Hepatocyte (in vitro differentiated cells): ENCODE measurements around the gene IRF2.

ENCODE experiments used
- EZH2 ChIP-seq: fragments of 200-600 bp; sonication (generic); IDR thresholded peaks from 2 replicates; pipeline ENCODE4 v1.6.1; 2016; ENCODE audit warnings: antibody characterized with exemption, mild to moderate bottlenecking, borderline replicate concordance
- EZH2phosphoT487 ChIP-seq: fragments of 200-600 bp; sonication (generic); IDR thresholded peaks from one replicate; pipeline ENCODE4 v1.6.1; 2018; ENCODE audit warnings: antibody characterized with exemption, mild to moderate bottlenecking, low read depth, moderate library complexity; ENCODE audit not compliant: unreplicated experiment, severe bottlenecking
- TF ChIP-seq, protein P1 (sequence below): fragments of 200-600 bp; sonication (generic); IDR thresholded peaks from 2 replicates; pipeline ENCODE4 v1.5.1; 2016; ENCODE audit warnings: antibody characterized with exemption, mild to moderate bottlenecking; ENCODE audit not compliant: poor library complexity

DNA sequence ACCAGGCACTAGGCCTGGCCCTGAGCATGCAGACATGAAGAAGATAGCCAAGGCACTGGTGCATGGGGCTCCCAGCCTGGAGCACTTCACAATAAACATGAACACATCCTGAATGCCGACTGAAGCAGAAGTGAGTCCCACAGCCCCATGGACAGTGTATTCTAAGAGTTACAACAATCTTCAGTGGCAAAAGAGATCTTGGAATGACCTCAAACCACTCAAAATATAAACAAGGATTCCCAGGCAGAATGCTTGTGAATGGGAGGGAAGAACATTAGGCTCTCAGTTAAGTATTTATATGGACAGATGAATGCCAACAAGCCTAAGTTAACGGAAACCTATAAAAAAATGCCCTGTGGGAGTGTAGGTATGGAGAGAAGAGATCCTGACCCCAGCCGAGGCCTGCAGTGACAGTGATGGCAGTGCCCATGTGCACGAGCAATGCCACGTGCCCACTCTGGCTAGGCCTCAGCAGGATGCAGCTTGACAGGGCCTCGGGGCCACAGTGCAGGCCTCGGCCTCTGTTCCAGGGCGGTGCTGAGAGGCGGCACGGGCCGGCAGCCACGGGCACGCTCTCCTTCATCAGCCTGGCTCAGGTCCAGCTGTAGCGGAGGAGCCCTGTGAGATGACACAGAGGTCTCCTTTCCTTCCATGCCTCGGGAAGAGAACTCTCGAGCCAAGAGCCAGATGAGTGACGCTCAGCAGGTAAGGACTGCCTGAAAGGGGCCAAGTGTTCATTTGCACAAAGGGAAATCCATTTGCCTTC lies 49.2 kb downstream of the IRF2 start:
- TF ChIP-seq, protein P1, sequence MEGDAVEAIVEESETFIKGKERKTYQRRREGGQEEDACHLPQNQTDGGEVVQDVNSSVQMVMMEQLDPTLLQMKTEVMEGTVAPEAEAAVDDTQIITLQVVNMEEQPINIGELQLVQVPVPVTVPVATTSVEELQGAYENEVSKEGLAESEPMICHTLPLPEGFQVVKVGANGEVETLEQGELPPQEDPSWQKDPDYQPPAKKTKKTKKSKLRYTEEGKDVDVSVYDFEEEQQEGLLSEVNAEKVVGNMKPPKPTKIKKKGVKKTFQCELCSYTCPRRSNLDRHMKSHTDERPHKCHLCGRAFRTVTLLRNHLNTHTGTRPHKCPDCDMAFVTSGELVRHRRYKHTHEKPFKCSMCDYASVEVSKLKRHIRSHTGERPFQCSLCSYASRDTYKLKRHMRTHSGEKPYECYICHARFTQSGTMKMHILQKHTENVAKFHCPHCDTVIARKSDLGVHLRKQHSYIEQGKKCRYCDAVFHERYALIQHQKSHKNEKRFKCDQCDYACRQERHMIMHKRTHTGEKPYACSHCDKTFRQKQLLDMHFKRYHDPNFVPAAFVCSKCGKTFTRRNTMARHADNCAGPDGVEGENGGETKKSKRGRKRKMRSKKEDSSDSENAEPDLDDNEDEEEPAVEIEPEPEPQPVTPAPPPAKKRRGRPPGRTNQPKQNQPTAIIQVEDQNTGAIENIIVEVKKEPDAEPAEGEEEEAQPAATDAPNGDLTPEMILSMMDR: no peak
- TF ChIP-seq EZH2: no peak
- no peak for TF ChIP-seq EZH2phosphoT487
